ENCODE data around the gene RC3H1. TPM values are rescaled to one million over a fixed set of nuclear protein-coding genes. Genes with fewer than 3 reads are reported as not detected.
A peak's percentile ranks its signal among the peaks of the same experiment; 100 is the strongest.

The RC3H1 gene
- total and polyA plus RNA-seq, 2 experiments from 2014 or later = 6.8 to 24.5 TPM

- no peak overlapping the region for H3K4me3 Mint-ChIP-seq
- ATAC-seq = no peak
- Histone ChIP-seq H3K79me2 (replicated peaks; ENCODE audit: insufficient read depth) (no peaks in the 10 kb centered on the region), H3K36me3 (ENCODE audit: insufficient read depth) (peaks cover 38% of the 10 kb centered on the region), H3F3A (replicated peaks; ENCODE audit: low read depth) (no peaks in the 10 kb centered on the region), H3K4me1 (ENCODE audit: insufficient read depth) (no peaks in the 10 kb centered on the region), H3K27ac (ENCODE audit: low read depth) (no peak overlapping the region; the same call in 1 of the 2 replicates), H4K20me1 (replicated peaks; ENCODE audit: insufficient read depth) (no peaks in the 10 kb centered on the region), H2AFZ (no peak overlapping the region), H3K27me3 (ENCODE audit: insufficient read depth) (no peaks in the 10 kb centered on the region), H3K9me2 (ENCODE audit: insufficient read depth) (no peaks in the 10 kb centered on the region), H3K4me3 (no peak overlapping the region), H3K4me2 (no peak overlapping the region)
- H3K4me1 Mint-ChIP-seq = no peaks in the 10 kb centered on the region
- H3K27me3 Mint-ChIP-seq (ENCODE audit: insufficient read depth, low read depth, poor library complexity) = peaks cover 2% of the 10 kb centered on the region
- peaks cover 62% of the 10 kb centered on the region for H3K36me3 Mint-ChIP-seq (ENCODE audit: low read depth)
- H3K9me3 Mint-ChIP-seq = no peaks in the 10 kb centered on the region
- DNase-seq (ENCODE audit: low spot score) = no peak
- H3K27ac Mint-ChIP-seq = peak overlapping the region; percentile 56
- TF ChIP-seq POLR2AphosphoS5 (IDR thresholded peaks at IDR 0.05; ENCODE audit: low read depth) (no peak), JUNB (IDR thresholded peaks at IDR 0.05; ENCODE audit: unreplicated experiment) (no peak), EZH2 (IDR thresholded peaks at IDR 0.05; ENCODE audit: low read depth, unreplicated experiment) (no peak), NANOG (IDR thresholded peaks at IDR 0.05; ENCODE audit: borderline replicate concordance) (no peak), EZH2phosphoT487 (IDR thresholded peaks at IDR 0.05; ENCODE audit: unreplicated experiment) (no peak), STAT1 (IDR thresholded peaks at IDR 0.05; ENCODE audit: unreplicated experiment) (no peak), ZNF331 (CRISPR knock-in tag; IDR thresholded peaks at IDR 0.05; ENCODE audit: low read depth) (no peak), ZNF462 (CRISPR knock-in tag; IDR thresholded peaks at IDR 0.05) (no peak), CREB1 (CRISPR knock-in tag; IDR thresholded peaks at IDR 0.05; ENCODE audit: low read depth) (no peak), ZNF114 (CRISPR knock-in tag; IDR thresholded peaks at IDR 0.05) (no peak)
- TF ChIP-seq, protein P1, sequence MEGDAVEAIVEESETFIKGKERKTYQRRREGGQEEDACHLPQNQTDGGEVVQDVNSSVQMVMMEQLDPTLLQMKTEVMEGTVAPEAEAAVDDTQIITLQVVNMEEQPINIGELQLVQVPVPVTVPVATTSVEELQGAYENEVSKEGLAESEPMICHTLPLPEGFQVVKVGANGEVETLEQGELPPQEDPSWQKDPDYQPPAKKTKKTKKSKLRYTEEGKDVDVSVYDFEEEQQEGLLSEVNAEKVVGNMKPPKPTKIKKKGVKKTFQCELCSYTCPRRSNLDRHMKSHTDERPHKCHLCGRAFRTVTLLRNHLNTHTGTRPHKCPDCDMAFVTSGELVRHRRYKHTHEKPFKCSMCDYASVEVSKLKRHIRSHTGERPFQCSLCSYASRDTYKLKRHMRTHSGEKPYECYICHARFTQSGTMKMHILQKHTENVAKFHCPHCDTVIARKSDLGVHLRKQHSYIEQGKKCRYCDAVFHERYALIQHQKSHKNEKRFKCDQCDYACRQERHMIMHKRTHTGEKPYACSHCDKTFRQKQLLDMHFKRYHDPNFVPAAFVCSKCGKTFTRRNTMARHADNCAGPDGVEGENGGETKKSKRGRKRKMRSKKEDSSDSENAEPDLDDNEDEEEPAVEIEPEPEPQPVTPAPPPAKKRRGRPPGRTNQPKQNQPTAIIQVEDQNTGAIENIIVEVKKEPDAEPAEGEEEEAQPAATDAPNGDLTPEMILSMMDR (conservative IDR thresholded peaks at IDR 0.05; ENCODE audit: low read depth in 2 of 2) = no peak
- TF ChIP-seq, protein P2, sequence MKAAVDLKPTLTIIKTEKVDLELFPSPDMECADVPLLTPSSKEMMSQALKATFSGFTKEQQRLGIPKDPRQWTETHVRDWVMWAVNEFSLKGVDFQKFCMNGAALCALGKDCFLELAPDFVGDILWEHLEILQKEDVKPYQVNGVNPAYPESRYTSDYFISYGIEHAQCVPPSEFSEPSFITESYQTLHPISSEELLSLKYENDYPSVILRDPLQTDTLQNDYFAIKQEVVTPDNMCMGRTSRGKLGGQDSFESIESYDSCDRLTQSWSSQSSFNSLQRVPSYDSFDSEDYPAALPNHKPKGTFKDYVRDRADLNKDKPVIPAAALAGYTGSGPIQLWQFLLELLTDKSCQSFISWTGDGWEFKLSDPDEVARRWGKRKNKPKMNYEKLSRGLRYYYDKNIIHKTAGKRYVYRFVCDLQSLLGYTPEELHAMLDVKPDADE (IDR thresholded peaks at IDR 0.05) = no peak
- TF ChIP-seq, protein P3, sequence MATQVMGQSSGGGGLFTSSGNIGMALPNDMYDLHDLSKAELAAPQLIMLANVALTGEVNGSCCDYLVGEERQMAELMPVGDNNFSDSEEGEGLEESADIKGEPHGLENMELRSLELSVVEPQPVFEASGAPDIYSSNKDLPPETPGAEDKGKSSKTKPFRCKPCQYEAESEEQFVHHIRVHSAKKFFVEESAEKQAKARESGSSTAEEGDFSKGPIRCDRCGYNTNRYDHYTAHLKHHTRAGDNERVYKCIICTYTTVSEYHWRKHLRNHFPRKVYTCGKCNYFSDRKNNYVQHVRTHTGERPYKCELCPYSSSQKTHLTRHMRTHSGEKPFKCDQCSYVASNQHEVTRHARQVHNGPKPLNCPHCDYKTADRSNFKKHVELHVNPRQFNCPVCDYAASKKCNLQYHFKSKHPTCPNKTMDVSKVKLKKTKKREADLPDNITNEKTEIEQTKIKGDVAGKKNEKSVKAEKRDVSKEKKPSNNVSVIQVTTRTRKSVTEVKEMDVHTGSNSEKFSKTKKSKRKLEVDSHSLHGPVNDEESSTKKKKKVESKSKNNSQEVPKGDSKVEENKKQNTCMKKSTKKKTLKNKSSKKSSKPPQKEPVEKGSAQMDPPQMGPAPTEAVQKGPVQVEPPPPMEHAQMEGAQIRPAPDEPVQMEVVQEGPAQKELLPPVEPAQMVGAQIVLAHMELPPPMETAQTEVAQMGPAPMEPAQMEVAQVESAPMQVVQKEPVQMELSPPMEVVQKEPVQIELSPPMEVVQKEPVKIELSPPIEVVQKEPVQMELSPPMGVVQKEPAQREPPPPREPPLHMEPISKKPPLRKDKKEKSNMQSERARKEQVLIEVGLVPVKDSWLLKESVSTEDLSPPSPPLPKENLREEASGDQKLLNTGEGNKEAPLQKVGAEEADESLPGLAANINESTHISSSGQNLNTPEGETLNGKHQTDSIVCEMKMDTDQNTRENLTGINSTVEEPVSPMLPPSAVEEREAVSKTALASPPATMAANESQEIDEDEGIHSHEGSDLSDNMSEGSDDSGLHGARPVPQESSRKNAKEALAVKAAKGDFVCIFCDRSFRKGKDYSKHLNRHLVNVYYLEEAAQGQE (IDR thresholded peaks at IDR 0.05; ENCODE audit: unreplicated experiment) = no peak
These were observed 61.5 kb downstream of the RC3H1 start for GRCh38 chr1:173960625-173961024.

Data from GM23338 (cell line).